ENCODE results near the gene SMG1. TPM values are rescaled to one million over a fixed set of nuclear protein-coding genes. Genes with fewer than 3 reads are reported as not detected.
"Not testable (repeated sequence)": the region's sequence is repeated elsewhere in the genome, so short reads cannot be mapped to it uniquely, and the experiment has no call there.

The SMG1 gene
- total and polyA plus RNA-seq, 10 of the 15 experiments (the other 5 are each of a cell fraction or from before 2014, with no cell fraction given), result 3.9 to 66.7 (median 37.0) TPM

- no peak for TF ChIP-seq ZBTB11 (CRISPR knock-in tag; IDR thresholded peaks at IDR 0.05)
- TF ChIP-seq POLR2AphosphoS5 (IDR thresholded peaks at IDR 0.05; ENCODE audit: low read length), result peak; percentile 61; the same call in 1 of the 2 replicates
- no peak for TF ChIP-seq FOXM1 (IDR thresholded peaks at IDR 0.05; ENCODE audit: low read depth, low read length)
- no peak for TF ChIP-seq SREBF2 (IDR thresholded peaks at IDR 0.05; ENCODE audit: low read length)
- no peak for TF ChIP-seq NRF1 (conservative IDR thresholded peaks at IDR 0.05; ENCODE audit: low read depth, low read length)
Observed at GRCh38 chr16:18782697-18783429, 143.3 kb downstream of the SMG1 start (continued).

GRCh38 chr16:18781232-18781631 lies 145.0 kb downstream of the SMG1 start:
- RAD21 ChIA-PET (ENCODE audit: unreplicated experiment); BruUV-seq (replicated peaks); in situ Hi-C loops (cut with MboI); H3K4me2 ChIP-seq (ENCODE audit: control insufficient read depth, insufficient read depth); H3K4me3 ChIP-seq; H3K9me3 ChIP-seq (replicated peaks; ENCODE audit: control insufficient read depth, insufficient read depth, low read length); H3K27me3 ChIP-seq (replicated peaks in 1 of 2; ENCODE audit: control insufficient read depth in 2 of 2, insufficient read depth in 2 of 2, low read length in 1 of 2); SMC1A ChIA-PET (ENCODE audit: uncharacterized antibody, unreplicated experiment); ATAC-seq; FAIRE-seq; H3K27ac ChIP-seq (ENCODE audit: control insufficient read depth, insufficient read depth); H3K9ac ChIP-seq (ENCODE audit: control insufficient read depth, insufficient read depth, low read length); intact Hi-C loops (cut with micrococcal nuclease; ENCODE audit: unreplicated experiment); CTCF ChIA-PET; DNase-seq (ENCODE audit: low read depth, low spot score); H2AFZ ChIP-seq (ENCODE audit: control insufficient read depth, low read depth, low read length); POLR2A ChIA-PET: not testable (repeated sequence)
- WGBS (ENCODE audit: insufficient coverage, insufficient replicate concordance, low lambda C conversion rate, missing lambda C conversion rate), result 100% methylated on average over 5 of the region's 6 CpGs
- Histone ChIP-seq H3K36me3 (ENCODE audit: control insufficient read depth in 2 of 2, insufficient read depth in 2 of 2, low read length in 1 of 2) (peaks cover 14 to 32% of the 10 kb centered on the region in 2 experiments), H3K4me1 (ENCODE audit: control insufficient read depth, insufficient read depth, low read length) (peaks cover 25% of the 10 kb centered on the region), H3K79me2 (ENCODE audit: control insufficient read depth, insufficient read depth, low read length) (peaks cover 37% of the 10 kb centered on the region), H4K20me1 (ENCODE audit: control insufficient read depth, insufficient read depth) (peaks cover 20% of the 10 kb centered on the region)

- WGBS (ENCODE audit: insufficient coverage, insufficient replicate concordance, low lambda C conversion rate, missing lambda C conversion rate), result 61% methylated on average over 7 of the region's 8 CpGs
- H3K4me3 ChIP-seq; H3K9me3 ChIP-seq (replicated peaks; ENCODE audit: control insufficient read depth, insufficient read depth, low read length); H3K27me3 ChIP-seq (replicated peaks in 1 of 2; ENCODE audit: control insufficient read depth in 2 of 2, insufficient read depth in 2 of 2, low read length in 1 of 2); FAIRE-seq; POLR2A ChIA-PET; RAD21 ChIA-PET (ENCODE audit: unreplicated experiment); H3K27ac ChIP-seq (ENCODE audit: control insufficient read depth, insufficient read depth); H3K4me2 ChIP-seq (ENCODE audit: control insufficient read depth, insufficient read depth); BruUV-seq (replicated peaks); CTCF ChIA-PET; in situ Hi-C loops (cut with MboI); H3K9ac ChIP-seq (ENCODE audit: control insufficient read depth, insufficient read depth, low read length); H2AFZ ChIP-seq (ENCODE audit: control insufficient read depth, low read depth, low read length); intact Hi-C loops (cut with micrococcal nuclease; ENCODE audit: unreplicated experiment); DNase-seq (ENCODE audit: low read depth, low spot score); SMC1A ChIA-PET (ENCODE audit: uncharacterized antibody, unreplicated experiment): not testable (repeated sequence)
- Histone ChIP-seq H3K4me1 (ENCODE audit: control insufficient read depth, insufficient read depth, low read length) (peaks cover 19% of the 10 kb centered on the region), H3K36me3 (ENCODE audit: control insufficient read depth in 2 of 2, insufficient read depth in 2 of 2, low read length in 1 of 2) (peaks cover 13 to 25% of the 10 kb centered on the region in 2 experiments), H3K79me2 (ENCODE audit: control insufficient read depth, insufficient read depth, low read length) (peaks cover 31% of the 10 kb centered on the region), H4K20me1 (ENCODE audit: control insufficient read depth, insufficient read depth) (peaks cover 14% of the 10 kb centered on the region)
- peak; percentile 34 for ATAC-seq
Observed at GRCh38 chr16:18780460-18781026, 145.7 kb downstream of the SMG1 start.

All from GM12878 (cell line).